CD14-positive monocyte (primary cell): Measurements from ENCODE around the gene IRX3. TPM values are rescaled to one million over a fixed set of nuclear protein-coding genes. Genes with fewer than 3 reads are reported as not detected.

Experiments used
- DNase-seq, 3 donors: peaks; one replicate each; pipeline ENCODE4 v3.0.0-alpha.2; 2011 to 2022
- H2AFZ ChIP-seq: 2 replicates; pipeline ENCODE4 v1.6.0; 2012; ENCODE audit warnings: mild to moderate bottlenecking, low read depth, low read length, inconsistent platforms; ENCODE audit not compliant: insufficient read depth, poor library complexity, severe bottlenecking
- H3K27ac ChIP-seq, 2 donors: 1 replicate in 1 of 2; 2 replicates in 1 of 2; pipeline ENCODE4 v1.5.1; 2012 to 2013; ENCODE audit warnings: low read length in 2 of 2, control low read depth in 1 of 2, inconsistent platforms in 1 of 2, low read depth in 1 of 2, mild to moderate bottlenecking in 1 of 2
- H3K27me3 ChIP-seq, 2 donors: one replicate each; pipeline versions ENCODE4 v1.6.0 to v1.6.1; 2011 to 2013; ENCODE audit warnings: low read length in 2 of 2; ENCODE audit not compliant: control insufficient read depth in 2 of 2, insufficient read depth in 2 of 2
- H3K36me3 ChIP-seq, 2 donors: replicated peaks in 1 of 2; 1 replicate in 1 of 2; 2 replicates in 1 of 2; pipeline versions ENCODE4 v1.5.1 to v1.6.1; 2012 to 2013; ENCODE audit warnings: low read length in 2 of 2, control low read depth in 1 of 2, inconsistent platforms in 1 of 2, mild to moderate bottlenecking in 1 of 2; ENCODE audit not compliant: insufficient read depth in 2 of 2, control insufficient read depth in 1 of 2
- H3K4me1 ChIP-seq, 2 donors: 1 replicate in 1 of 2; 2 replicates in 1 of 2; pipeline versions ENCODE4 v1.5.1 to v1.6.1; 2012 to 2013; ENCODE audit warnings: low read length in 2 of 2, control low read depth in 1 of 2, inconsistent platforms in 1 of 2, mild to moderate bottlenecking in 1 of 2, moderate library complexity in 1 of 2; ENCODE audit not compliant: insufficient read depth in 2 of 2, control insufficient read depth in 1 of 2
- H3K4me2 ChIP-seq: replicated peaks from 2 replicates; pipeline ENCODE3; 2012; ENCODE audit warnings: low read length, moderate library complexity, mild to moderate bottlenecking; ENCODE audit not compliant: poor library complexity, severe bottlenecking; ENCODE audit errors: extremely low read depth
- H3K4me3 ChIP-seq, 3 experiments: fragments of 200-600 bp in 1 of 3; sonication (generic) in 1 of 3; replicated peaks in 1 of 3; 1 replicate in 2 of 3; 2 replicates in 1 of 3; pipeline ENCODE4 v1.5.1; 2011 to 2013; ENCODE audit warnings: low read length in 3 of 3, mild to moderate bottlenecking in 3 of 3, control low read depth in 2 of 3, low read depth in 2 of 3, inconsistent platforms in 1 of 3, moderate library complexity in 1 of 3
- H3K79me2 ChIP-seq: 2 replicates; pipeline ENCODE4 v1.6.0; 2012; ENCODE audit warnings: mild to moderate bottlenecking, control low read depth, inconsistent platforms, low read length, moderate library complexity; ENCODE audit not compliant: insufficient read depth
- H3K9ac ChIP-seq: 2 replicates; pipeline ENCODE4 v1.6.0; 2017; ENCODE audit warnings: low read length, mild to moderate bottlenecking; ENCODE audit not compliant: insufficient read depth, poor library complexity, severe bottlenecking
- H3K9me3 ChIP-seq, 2 donors: replicated peaks in 1 of 2; 1 replicate in 1 of 2; 2 replicates in 1 of 2; pipeline versions ENCODE4 v1.5.1 to v1.6.1; 2012 to 2013; ENCODE audit warnings: low read length in 2 of 2, control low read depth in 1 of 2; ENCODE audit not compliant: control insufficient read depth in 1 of 2, insufficient read depth in 1 of 2
- H4K20me1 ChIP-seq: 2 replicates; pipeline ENCODE4 v1.6.0; 2012; ENCODE audit warnings: mild to moderate bottlenecking, low read length, control low read depth, moderate library complexity; ENCODE audit not compliant: insufficient read depth
- H3K27ac Mint-ChIP-seq, 7 donors: one replicate each; pipeline ENCODE4 v1.8.0; 2020; ENCODE audit warnings: mild to moderate bottlenecking in 7 of 7, mixed read lengths in 7 of 7, moderate library complexity in 6 of 7, inconsistent platforms in 2 of 7
- H3K27me3 Mint-ChIP-seq, 3 donors: one replicate each; pipeline ENCODE4 v1.8.0; 2021 to 2022; ENCODE audit warnings: low read depth in 3 of 3, mild to moderate bottlenecking in 3 of 3, mixed read lengths in 3 of 3, moderate library complexity in 3 of 3, inconsistent platforms in 1 of 3
- H3K36me3 Mint-ChIP-seq, 2 donors: one replicate each; pipeline ENCODE4 v1.8.0; 2020; ENCODE audit warnings: mixed read lengths in 2 of 2, inconsistent platforms in 1 of 2, mild to moderate bottlenecking in 1 of 2
- H3K4me1 Mint-ChIP-seq: one replicate; pipeline ENCODE4 v1.8.0; 2020; ENCODE audit warnings: mild to moderate bottlenecking, mixed read lengths
- H3K4me3 Mint-ChIP-seq, 2 donors: one replicate each; pipeline ENCODE4 v1.8.0; 2020; ENCODE audit warnings: mild to moderate bottlenecking in 2 of 2, mixed read lengths in 2 of 2, moderate library complexity in 1 of 2
- H3K9me3 Mint-ChIP-seq, 7 donors: one replicate each; pipeline ENCODE4 v1.8.0; 2020 to 2022; ENCODE audit warnings: mixed read lengths in 7 of 7, mild to moderate bottlenecking in 6 of 7, moderate library complexity in 6 of 7, inconsistent platforms in 2 of 7
- CTCF ChIP-seq: fragments of 200-600 bp; IDR thresholded peaks from one replicate; pipeline ENCODE4 v1.8.0; 2022; ENCODE audit warnings: antibody characterized with exemption, mild to moderate bottlenecking
- WGBS: methylation state at CpG from one replicate; pipeline ENCODE4 v1.1.5; 2013; ENCODE audit warnings: missing lambda C conversion rate; ENCODE audit not compliant: insufficient coverage; 5-methylcytosine and 5-hydroxymethylcytosine counted together
- intact Hi-C, 2 donors: fragments of 100-400 bp; cut with micrococcal nuclease; formaldehyde crosslinking; loops; one replicate each; pipeline versions ENCODE4 v1.15.0 to v1.15.1; 2023
- polyA plus RNA-seq, 3 donors: library from polyadenylated mRNA; depleted of rRNA in 1 of 3; unstranded in 2 of 3; stranded (reverse) in 1 of 3; fragments of 300-500 nt in 2 of 3; fragments of >200 nt in 1 of 3; fragmentation: Illumina TruSeq in 2 of 3; gene quantifications; 1 replicate in 2 of 3; 2 replicates in 1 of 3; pipeline ENCODE4 v1.2.3, GENCODE V29; 2012 to 2021

IRX3 gene
- polyA plus RNA-seq, 3 donors, result not detected

- Histone ChIP-seq H3K4me3 (no peak overlapping the region), H3K4me2 (no peak overlapping the region), H4K20me1 (no peaks in the 10 kb centered on the region), H3K4me1 (no peaks in the 10 kb centered on the region), H3K9ac (no peak overlapping the region), H3K27me3 (no peaks in the 10 kb centered on the region), H3K9me3 (peaks cover 0 to 4% of the 10 kb centered on the region in 2 donors), H3K36me3 (no peaks in the 10 kb centered on the region), H3K27ac (no peak overlapping the region), H3K79me2 (no peaks in the 10 kb centered on the region), H2AFZ (no peak overlapping the region)
- Mint-ChIP-seq H3K9me3 (peaks cover 0 to 5% (median 2%) of the 10 kb centered on the region in 7 donors), H3K27me3 (peaks cover 5 to 11% (median 10%) of the 10 kb centered on the region in 3 donors), H3K27ac (peak overlapping the region in 1 of 7 donors; percentile 9), H3K4me1 (no peaks in the 10 kb centered on the region), H3K4me3 (no peak overlapping the region), H3K36me3 (no peaks in the 10 kb centered on the region)
- intact Hi-C loops, result no loop called here
- WGBS, result 94% methylated on average over 7 of the region's 15 CpGs
- no peak for DNase-seq
- no peak for TF ChIP-seq CTCF
Measured at GRCh38 chr16:54317101-54317611, 30.6 kb upstream of the IRX3 start.

- DNase-seq, result no peak
- H3K27ac ChIP-seq, result no peak overlapping the region
- H3K4me2 ChIP-seq, result no peak overlapping the region
- H3K79me2 ChIP-seq, result no peaks in the 10 kb centered on the region
- no peak overlapping the region for H3K4me3 ChIP-seq
- 79% methylated on average over 7 of the region's 8 CpGs for WGBS
- no peaks in the 10 kb centered on the region for H3K36me3 ChIP-seq
- H3K9me3 ChIP-seq, result peaks cover 0 to 4% of the 10 kb centered on the region in 2 donors
- no peaks in the 10 kb centered on the region for H4K20me1 ChIP-seq
- no peaks in the 10 kb centered on the region for H3K4me1 ChIP-seq
- Mint-ChIP-seq H3K27ac (no peak overlapping the region), H3K36me3 (no peaks in the 10 kb centered on the region), H3K4me1 (no peaks in the 10 kb centered on the region), H3K4me3 (no peak overlapping the region), H3K27me3 (peaks cover 5 to 11% (median 11%) of the 10 kb centered on the region in 3 donors), H3K9me3 (peaks cover 0 to 5% (median 2%) of the 10 kb centered on the region in 7 donors)
- H3K9ac ChIP-seq, result no peak overlapping the region
- H2AFZ ChIP-seq, result no peak overlapping the region
- no peaks in the 10 kb centered on the region for H3K27me3 ChIP-seq
- TF ChIP-seq CTCF, result no peak
- intact Hi-C loops, result no loop called here
Measured at GRCh38 chr16:54316095-54316889, 29.7 kb upstream of the IRX3 start.
